C1 segment of cervical spinal cord (tissue), 14 donors: Measurements from ENCODE around the gene C20orf202.

ENCODE experiments used
- DNase-seq, 14 donors: peaks; one replicate each; lab custom pipeline; 2025; lab: John Stamatoyannopoulos, UW

Gene C20orf202

GRCh38 chr20:1202762-1203504 is at the start of gene C20orf202:
TSS of gene C20orf202 (plus strand) at chr20:1203454. CDS start at chr20:1203586, 132 bp downstream.
- no peak for DNase-seq

GRCh38 chr20:1154226-1154625 is 49.0 kb upstream of the C20orf202 start:
- DNase-seq, result no peak

GRCh38 chr20:1154691-1155090 is 48.6 kb upstream of the C20orf202 start:
- no peak for DNase-seq

GRCh38 chr20:1155342-1155741 is 47.9 kb upstream of the C20orf202 start:
- DNase-seq, result no peak

- no peak for DNase-seq
Measured at GRCh38 chr20:1160496-1160895, 42.8 kb upstream of the C20orf202 start.

- no peak for DNase-seq
Measured at GRCh38 chr20:1160991-1161390, 42.3 kb upstream of the C20orf202 start.

- no peak for DNase-seq
Measured at GRCh38 chr20:1163105-1163504, 40.1 kb upstream of the C20orf202 start.

GRCh38 chr20:1163653-1164052 is 39.6 kb upstream of the C20orf202 start:
- no peak for DNase-seq

GRCh38 chr20:1164871-1165270 is 38.4 kb upstream of the C20orf202 start:
- DNase-seq, result no peak

- DNase-seq, result no peak
Measured at GRCh38 chr20:1165521-1165920, 37.7 kb upstream of the C20orf202 start.

- no peak for DNase-seq
Measured at GRCh38 chr20:1165941-1166340, 37.3 kb upstream of the C20orf202 start.

GRCh38 chr20:1166948-1167720 is 36.1 kb upstream of the C20orf202 start:
- no peak for DNase-seq

- no peak for DNase-seq
Measured at GRCh38 chr20:1169224-1169623, 34.0 kb upstream of the C20orf202 start.

GRCh38 chr20:1171461-1172093 is 31.7 kb upstream of the C20orf202 start:
- no peak for DNase-seq

- DNase-seq, result no peak
Measured at GRCh38 chr20:1173698-1174097, 29.6 kb upstream of the C20orf202 start.

- no peak for DNase-seq
Measured at GRCh38 chr20:1174787-1175186, 28.5 kb upstream of the C20orf202 start.

- DNase-seq, result no peak
Measured at GRCh38 chr20:1177680-1178079, 25.6 kb upstream of the C20orf202 start.

- DNase-seq, result no peak
Measured at GRCh38 chr20:1178103-1178502, 25.2 kb upstream of the C20orf202 start.

GRCh38 chr20:1178623-1179022 is 24.6 kb upstream of the C20orf202 start:
- no peak for DNase-seq

GRCh38 chr20:1180949-1181348 is 22.3 kb upstream of the C20orf202 start:
- DNase-seq, result no peak

GRCh38 chr20:1182106-1182505 is 21.1 kb upstream of the C20orf202 start:
- no peak for DNase-seq

GRCh38 chr20:1183153-1183552 is 20.1 kb upstream of the C20orf202 start:
- no peak for DNase-seq

GRCh38 chr20:1184260-1184637 is 19.0 kb upstream of the C20orf202 start:
- DNase-seq, result no peak
